Measurements from ENCODE around the gene TBX10. TPM values are rescaled to one million over a fixed set of nuclear protein-coding genes. Genes with fewer than 3 reads are reported as not detected.

The TBX10 gene
- total RNA-seq, 2 donors from 2014 or later: not detected

- H3K36me3 Mint-ChIP-seq (ENCODE audit: low read depth): no peaks in the 10 kb centered on the region
Measured at GRCh38 chr11:67674442-67674871, 34.9 kb upstream of the TBX10 start, which contains the start of gene ALDH3B2. Gene ALDH3B2 (minus strand): TSS chr11:67674623. CDS start chr11:67666935, 7,688 bp downstream.

GRCh38 chr11:67673902-67674301 lies 34.3 kb upstream of the TBX10 start:
- no peak overlapping the region for H3K4me3 ChIP-seq (ENCODE audit: low read length)
- H3K27me3 ChIP-seq (ENCODE audit: control insufficient read depth, insufficient read depth, low read length, poor library complexity, severe bottlenecking): no peaks in the 10 kb centered on the region
- H3K36me3 Mint-ChIP-seq (ENCODE audit: low read depth): no peaks in the 10 kb centered on the region
- no peaks in the 10 kb centered on the region for H3K9me3 ChIP-seq (ENCODE audit: control insufficient read depth, low read length)
- H3K9me3 Mint-ChIP-seq: peaks cover 6% of the 10 kb centered on the region
- whole genome bisulfite sequencing, 2 experiments (ENCODE audit: insufficient coverage in 1 of 2, insufficient read length in 1 of 2): 75 to 80% methylated on average over 4 to 8 of the region's 8 CpGs
- no peak overlapping the region for H3K27ac ChIP-seq (ENCODE audit: low read depth, low read length)
- peaks cover 2% of the 10 kb centered on the region for H3K27me3 Mint-ChIP-seq (ENCODE audit: insufficient read depth)
- H3K36me3 ChIP-seq (ENCODE audit: control insufficient read depth, insufficient read depth, low read length): no peaks in the 10 kb centered on the region
- H3K4me1 Mint-ChIP-seq: no peaks in the 10 kb centered on the region
- peak; percentile 38 for DNase-seq
- no peak for TF ChIP-seq CTCF (conservative IDR thresholded peaks at IDR 0.05)
- H3K9ac ChIP-seq (ENCODE audit: extremely low read depth, low read length, poor library complexity, severe bottlenecking): no peak overlapping the region
- H3K4me3 Mint-ChIP-seq: no peak overlapping the region
- H3K27ac Mint-ChIP-seq: no peak overlapping the region
- no peaks in the 10 kb centered on the region for H3K4me1 ChIP-seq (ENCODE audit: control insufficient read depth, insufficient read depth, low read length)

More at GRCh38 chr11:67674442-67674871, 34.9 kb upstream of the TBX10 start, which contains the start of gene ALDH3B2:
- H3K27me3 ChIP-seq (ENCODE audit: control insufficient read depth, insufficient read depth, low read length, poor library complexity, severe bottlenecking): no peaks in the 10 kb centered on the region
- no peak for TF ChIP-seq CTCF (conservative IDR thresholded peaks at IDR 0.05)
- H3K4me1 Mint-ChIP-seq: no peaks in the 10 kb centered on the region
- peak; percentile 55 for DNase-seq
- H3K27me3 Mint-ChIP-seq (ENCODE audit: insufficient read depth): peaks cover 2% of the 10 kb centered on the region
- H3K27ac ChIP-seq (ENCODE audit: low read depth, low read length): no peak within 1 kb of the TSS
- no peak within 1 kb of the TSS for H3K27ac Mint-ChIP-seq
- peaks cover 6% of the 10 kb centered on the region for H3K9me3 Mint-ChIP-seq
- no peaks in the 10 kb centered on the region for H3K36me3 ChIP-seq (ENCODE audit: control insufficient read depth, insufficient read depth, low read length)
- no peaks in the 10 kb centered on the region for H3K4me1 ChIP-seq (ENCODE audit: control insufficient read depth, insufficient read depth, low read length)
- 89 to 97% methylated on average over 4 to 8 of the region's 8 CpGs for WGBS, 2 experiments (ENCODE audit: insufficient coverage in 1 of 2, insufficient read length in 1 of 2)
- no peak within 1 kb of the TSS for H3K9ac ChIP-seq (ENCODE audit: extremely low read depth, low read length, poor library complexity, severe bottlenecking)
- no peak within 1 kb of the TSS for H3K4me3 Mint-ChIP-seq
- no peaks in the 10 kb centered on the region for H3K9me3 ChIP-seq (ENCODE audit: control insufficient read depth, low read length)
- no peak within 1 kb of the TSS for H3K4me3 ChIP-seq (ENCODE audit: low read length)

- WGBS, 2 experiments (ENCODE audit: insufficient coverage in 1 of 2, insufficient read length in 1 of 2): 81 to 93% methylated on average over 4 to 7 of the region's 7 CpGs
- no peaks in the 10 kb centered on the region for H3K36me3 ChIP-seq (ENCODE audit: control insufficient read depth, insufficient read depth, low read length)
- H3K9me3 Mint-ChIP-seq: peaks cover 6% of the 10 kb centered on the region
- H3K4me1 Mint-ChIP-seq: no peaks in the 10 kb centered on the region
- no peak overlapping the region for H3K4me3 ChIP-seq (ENCODE audit: low read length)
- no peak overlapping the region for H3K27ac ChIP-seq (ENCODE audit: low read depth, low read length)
- H3K36me3 Mint-ChIP-seq (ENCODE audit: low read depth): no peaks in the 10 kb centered on the region
- no peaks in the 10 kb centered on the region for H3K9me3 ChIP-seq (ENCODE audit: control insufficient read depth, low read length)
- H3K4me1 ChIP-seq (ENCODE audit: control insufficient read depth, insufficient read depth, low read length): no peaks in the 10 kb centered on the region
- H3K27me3 Mint-ChIP-seq (ENCODE audit: insufficient read depth): peaks cover 2% of the 10 kb centered on the region
- TF ChIP-seq CTCF (conservative IDR thresholded peaks at IDR 0.05): no peak
- H3K9ac ChIP-seq (ENCODE audit: extremely low read depth, low read length, poor library complexity, severe bottlenecking): no peak overlapping the region
- H3K27ac Mint-ChIP-seq: no peak overlapping the region
- H3K4me3 Mint-ChIP-seq: no peak overlapping the region
- H3K27me3 ChIP-seq (ENCODE audit: control insufficient read depth, insufficient read depth, low read length, poor library complexity, severe bottlenecking): no peaks in the 10 kb centered on the region
- no peak for DNase-seq
Measured at GRCh38 chr11:67673358-67673757, 33.8 kb upstream of the TBX10 start.

Measured in endodermal cell (in vitro differentiated cells).